NOMO-1 (cell line): ENCODE measurements around the gene ARL3.

Experiments
- DNase-seq, 2 experiments: peaks; one replicate each; lab custom pipeline; 2025; ENCODE audit not compliant: unreplicated experiment in 2 of 2; lab: John Stamatoyannopoulos, UW

ARL3 gene

DNA sequence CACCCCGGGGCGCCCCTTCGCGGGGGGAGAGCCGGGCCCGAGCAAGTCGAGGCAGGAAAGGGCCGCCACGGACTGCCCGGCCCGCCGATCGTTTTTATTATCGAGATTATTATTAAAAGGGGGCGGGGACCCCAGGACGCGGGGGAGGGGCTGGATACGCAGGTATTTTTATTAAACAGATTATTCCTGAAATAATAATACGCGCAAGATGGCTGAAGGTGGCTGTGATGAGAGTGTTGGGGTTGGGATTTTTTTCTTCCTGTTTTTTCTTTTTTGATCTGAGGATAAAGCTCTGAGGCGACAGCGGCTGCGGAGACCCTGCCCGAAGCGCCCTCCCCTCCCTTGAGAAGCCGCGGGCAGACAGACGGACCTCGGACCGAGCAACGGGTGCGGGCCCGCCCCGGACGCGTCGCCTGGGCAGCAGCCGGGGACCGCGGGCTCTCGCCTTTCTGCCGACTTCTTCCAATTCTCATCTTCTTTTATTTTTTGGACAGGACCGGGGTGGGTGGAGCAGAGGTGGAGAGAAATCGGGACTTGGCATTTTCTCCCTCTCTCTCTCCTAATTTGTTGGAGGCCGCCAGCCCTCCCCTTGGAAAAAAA is 71.4 kb downstream of the ARL3 start:
- DNase-seq = peak in 1 of 2 experiments; percentile 18

DNA sequence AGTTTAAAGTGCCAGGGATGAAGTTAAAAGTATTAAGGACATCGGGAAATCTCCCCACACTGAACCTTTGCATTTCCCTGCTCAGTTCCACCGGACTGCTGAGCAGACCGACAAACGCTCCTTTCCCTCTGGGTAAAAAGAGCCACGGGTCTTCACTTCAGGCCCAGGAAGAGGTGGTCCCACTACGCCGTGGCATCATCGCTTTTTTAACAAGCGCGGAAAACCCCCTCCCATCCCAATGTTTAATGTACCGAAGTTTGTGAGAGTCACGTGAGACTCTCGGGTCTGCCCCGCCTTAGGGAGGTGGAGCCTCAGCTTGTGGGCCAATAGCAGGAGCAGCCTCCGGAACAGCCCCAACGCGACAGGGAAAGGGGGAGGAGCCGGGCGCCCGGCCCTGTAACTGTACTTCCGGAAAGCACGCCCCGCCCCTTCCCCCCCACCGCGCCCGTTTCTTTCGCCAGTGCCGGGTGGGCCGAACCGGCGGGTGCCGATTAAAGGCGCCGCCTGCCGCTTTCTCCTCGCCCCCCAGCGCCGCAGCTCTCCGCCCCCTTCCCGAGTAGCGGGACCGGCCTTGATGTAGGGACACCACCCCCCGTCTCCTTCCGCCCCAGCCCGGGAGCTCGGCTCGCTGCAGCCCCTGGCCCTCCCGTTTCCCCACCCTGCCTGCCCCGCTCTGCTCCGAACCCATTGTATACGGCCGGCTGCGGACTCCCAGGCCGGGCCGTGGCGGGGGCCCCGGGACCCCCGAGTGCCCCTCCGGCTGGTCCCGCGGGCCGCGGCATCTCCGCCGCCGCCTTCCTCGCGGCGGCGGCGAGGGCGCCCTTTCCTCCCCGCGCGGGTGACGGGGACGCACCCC is 72.1 kb downstream of the ARL3 start:
- DNase-seq = peak; percentile 96 to 97

DNA sequence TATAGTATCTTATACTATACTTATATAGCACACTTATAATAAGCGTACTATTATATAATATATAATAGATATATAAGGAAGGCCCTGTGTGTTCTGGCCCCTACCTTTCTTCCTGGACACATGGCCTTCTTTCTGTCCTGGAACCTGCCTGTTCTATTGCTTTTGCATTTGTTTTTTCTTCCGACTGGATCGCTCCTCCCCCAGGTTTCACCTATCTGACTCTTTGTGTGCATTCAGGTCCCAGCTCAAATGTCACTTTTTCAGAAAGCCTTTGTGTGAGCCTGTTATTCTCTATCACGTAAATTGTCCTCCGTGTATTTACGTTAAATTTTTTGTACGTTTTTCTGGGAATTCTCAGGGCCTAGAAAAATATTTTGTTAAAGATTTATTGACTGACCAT is 72.8 kb downstream of the ARL3 start:
- no peak for DNase-seq

GRCh38 chr10:102639537-102639936 is 74.7 kb downstream of the ARL3 start:
- no peak for DNase-seq

DNA sequence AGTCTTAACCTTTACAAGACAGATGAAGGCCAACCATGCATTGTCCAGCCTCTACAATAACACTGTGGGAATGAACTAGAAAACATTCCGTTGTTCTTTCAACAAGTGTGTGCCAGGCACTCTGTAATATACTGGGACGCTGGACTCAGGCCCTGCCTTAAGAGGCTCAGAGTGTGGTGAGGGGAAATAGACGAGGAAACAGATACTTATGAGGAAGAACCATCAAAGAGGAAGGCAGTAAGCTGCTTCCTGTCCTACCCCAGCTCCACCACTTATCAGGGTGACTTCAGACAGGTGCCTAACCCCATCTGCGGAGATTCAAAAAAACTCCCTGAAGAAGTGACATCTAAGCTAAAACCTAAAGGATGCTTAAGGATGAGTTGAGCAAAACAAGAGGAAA is 78.8 kb downstream of the ARL3 start:
- peak; percentile 53 to 63 for DNase-seq

GRCh38 chr10:102634686-102635085 is 79.5 kb downstream of the ARL3 start:
- no peak for DNase-seq

- DNase-seq = no peak
These were observed 80.3 kb downstream of the ARL3 start for GRCh38 chr10:102633848-102634247.

GRCh38 chr10:102633287-102633686 is 80.9 kb downstream of the ARL3 start:
- DNase-seq = peak; percentile 93 to 96

- DNase-seq = peak in 1 of 2 experiments; percentile 23
These were observed 81.6 kb downstream of the ARL3 start for GRCh38 chr10:102632394-102633111.

GRCh38 chr10:102631525-102632393 is 82.4 kb downstream of the ARL3 start:
- no peak for DNase-seq

DNA sequence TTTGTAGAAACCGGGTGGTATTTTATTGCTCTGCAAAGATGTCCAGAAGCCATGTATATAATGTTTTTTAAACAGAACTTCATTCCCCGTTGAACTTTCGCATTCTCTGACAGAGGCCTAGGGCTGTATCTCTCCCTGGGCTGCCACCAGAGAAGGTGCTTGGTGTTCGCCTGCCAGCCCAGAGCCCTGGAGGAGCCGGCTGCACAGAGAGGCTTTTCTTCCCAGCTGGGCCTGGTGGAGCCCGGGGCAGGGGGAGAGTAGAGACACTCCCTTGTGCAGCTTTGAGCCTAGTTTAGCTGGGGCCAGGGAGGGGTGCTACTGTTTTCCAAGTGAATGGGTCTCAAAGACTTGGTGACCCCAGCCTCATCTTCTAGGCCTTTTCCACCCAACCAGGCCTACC is 83.5 kb downstream of the ARL3 start:
- no peak for DNase-seq

- no peak for DNase-seq
These were observed 84.3 kb downstream of the ARL3 start for GRCh38 chr10:102629661-102630614.

- no peak for DNase-seq
These were observed 85.7 kb downstream of the ARL3 start for GRCh38 chr10:102628451-102628911.

- no peak for DNase-seq
These were observed 86.4 kb downstream of the ARL3 start for GRCh38 chr10:102627736-102628293.

DNA sequence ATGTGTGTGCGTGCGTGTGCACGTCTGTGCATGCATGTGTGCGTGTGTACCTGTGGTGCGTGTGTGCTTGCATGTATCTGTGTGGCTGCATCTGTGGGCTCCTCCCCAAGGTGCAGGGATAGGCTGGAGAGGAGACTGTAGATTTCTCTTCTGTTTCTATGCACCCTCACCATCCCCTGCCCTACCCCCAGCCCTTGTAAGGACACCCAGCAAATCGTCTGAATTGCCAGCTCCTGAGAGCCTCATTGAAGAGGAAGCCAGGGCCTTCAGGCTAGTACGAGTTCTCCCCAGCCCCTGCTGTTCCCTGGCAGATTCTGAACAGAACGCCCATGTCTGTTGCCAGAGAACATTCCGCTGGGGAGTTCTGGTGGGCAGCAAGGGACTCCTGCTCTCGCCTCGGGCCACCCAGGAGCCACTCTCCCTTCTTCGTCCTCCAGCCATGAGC is 86.9 kb downstream of the ARL3 start:
- no peak for DNase-seq

DNA sequence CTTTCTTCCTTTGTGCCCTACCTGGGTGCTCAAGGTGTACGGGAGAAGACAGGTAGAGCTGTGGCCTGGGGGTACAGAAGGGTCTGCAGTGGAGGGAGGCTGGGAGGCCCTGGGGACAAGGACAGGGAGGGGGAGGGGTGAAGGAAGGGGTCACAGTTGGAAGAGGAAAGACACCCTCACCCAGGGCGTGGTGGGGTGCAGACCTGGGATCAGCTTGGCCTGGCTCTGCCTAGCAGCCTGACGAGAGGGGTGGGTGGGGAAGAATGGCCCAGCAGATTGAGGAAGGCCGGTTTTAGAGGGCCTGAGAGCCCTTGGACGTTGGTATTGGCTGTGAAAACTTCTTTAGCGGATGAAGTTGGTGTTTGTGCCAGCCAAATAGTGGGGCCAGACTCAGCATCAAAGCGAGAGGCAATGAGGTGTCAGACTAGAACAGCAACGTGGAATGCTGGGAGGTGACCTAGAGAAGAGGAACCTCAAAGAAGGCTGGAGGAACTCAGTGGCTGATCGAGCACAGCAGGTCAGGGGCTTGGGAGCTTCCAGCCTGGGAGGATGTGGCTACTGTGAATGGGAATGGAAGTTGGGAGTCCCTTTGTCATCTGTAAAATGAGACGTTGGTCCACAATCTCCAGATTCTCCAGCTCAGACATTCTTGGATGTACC is 88.0 kb downstream of the ARL3 start:
- no peak for DNase-seq

GRCh38 chr10:102624751-102625645 is 89.2 kb downstream of the ARL3 start:
- no peak for DNase-seq

GRCh38 chr10:102624094-102624493 is 90.1 kb downstream of the ARL3 start:
- DNase-seq = no peak
